HEK293 (cell line): ENCODE results near the gene ADPRHL1.

Experiments used
- BCL11B ChIP-seq: fragments of 450-650 bp; formaldehyde crosslinking; IDR thresholded peaks from 2 replicates; pipeline ENCODE4 v1.5.1; 2016; ENCODE audit warnings: low read depth, missing biosample characterization, missing genetic modification characterization
- CTCF ChIP-seq: fragments of 450-650 bp; formaldehyde crosslinking; IDR thresholded peaks from 2 replicates; pipeline ENCODE4 v1.5.1; 2016; ENCODE audit warnings: missing biosample characterization, missing genetic modification characterization
- GLI2 ChIP-seq: fragments of 450-650 bp; formaldehyde crosslinking; IDR thresholded peaks from 2 replicates; pipeline ENCODE4; 2017; ENCODE audit warnings: missing biosample characterization, missing genetic modification characterization, low read depth, borderline replicate concordance
- GLI4 ChIP-seq: fragments of 450-650 bp; formaldehyde crosslinking; IDR thresholded peaks from 2 replicates; pipeline ENCODE4 v1.5.1; 2016; ENCODE audit warnings: missing biosample characterization, missing genetic modification characterization
- KLF7 ChIP-seq: fragments of 450-650 bp; formaldehyde crosslinking; IDR thresholded peaks from 2 replicates; pipeline ENCODE4 v1.5.1; 2016; ENCODE audit warnings: missing biosample characterization, missing genetic modification characterization, borderline replicate concordance
- KLF9 ChIP-seq: fragments of 450-650 bp; formaldehyde crosslinking; IDR thresholded peaks from 2 replicates; pipeline ENCODE4 v1.5.1; 2016; ENCODE audit warnings: missing biosample characterization, missing genetic modification characterization, low read depth
- SP2 ChIP-seq: fragments of 450-650 bp; formaldehyde crosslinking; IDR thresholded peaks from 2 replicates; pipeline ENCODE4 v1.5.1; 2016; ENCODE audit warnings: missing biosample characterization, missing genetic modification characterization
- SP3 ChIP-seq: fragments of 450-650 bp; formaldehyde crosslinking; IDR thresholded peaks from 2 replicates; pipeline ENCODE4 v1.5.1; 2016; ENCODE audit warnings: missing biosample characterization, missing genetic modification characterization
- WT1 ChIP-seq: fragments of 450-650 bp; formaldehyde crosslinking; IDR thresholded peaks from 2 replicates; pipeline ENCODE4 v1.5.1; 2016; ENCODE audit warnings: missing biosample characterization, missing genetic modification characterization
- ZBTB6 ChIP-seq: fragments of 450-650 bp; formaldehyde crosslinking; IDR thresholded peaks from 2 replicates; pipeline ENCODE4 v1.5.1; 2017; ENCODE audit warnings: missing biosample characterization, missing genetic modification characterization
- ZBTB7A ChIP-seq: fragments of 450-650 bp; formaldehyde crosslinking; IDR thresholded peaks from 2 replicates; pipeline ENCODE4 v1.5.1; 2016; ENCODE audit warnings: low read depth, missing biosample characterization, missing genetic modification characterization
- ZNF121 ChIP-seq: fragments of 450-650 bp; formaldehyde crosslinking; IDR thresholded peaks from 2 replicates; pipeline ENCODE4 v1.5.1; 2016; ENCODE audit warnings: missing biosample characterization, missing genetic modification characterization
- ZNF146 ChIP-seq: fragments of 450-650 bp; formaldehyde crosslinking; IDR thresholded peaks from 2 replicates; pipeline ENCODE4 v1.5.1; 2016; ENCODE audit warnings: missing biosample characterization, missing genetic modification characterization
- ZNF148 ChIP-seq: fragments of 450-650 bp; formaldehyde crosslinking; IDR thresholded peaks from 2 replicates; pipeline ENCODE4 v1.5.0; 2017; ENCODE audit warnings: missing biosample characterization, missing genetic modification characterization, borderline replicate concordance
- ZNF16 ChIP-seq: fragments of 450-650 bp; formaldehyde crosslinking; IDR thresholded peaks from 2 replicates; pipeline ENCODE4 v1.5.1; 2016; ENCODE audit warnings: low read depth, missing biosample characterization, missing genetic modification characterization
- ZNF24 ChIP-seq: fragments of 450-650 bp; formaldehyde crosslinking; IDR thresholded peaks from 2 replicates; pipeline ENCODE4 v1.5.1; 2016; ENCODE audit warnings: missing biosample characterization, missing genetic modification characterization
- ZNF366 ChIP-seq: fragments of 450-650 bp; formaldehyde crosslinking; conservative IDR thresholded peaks from 2 replicates; pipeline ENCODE4 v1.5.1; 2016; ENCODE audit warnings: missing biosample characterization, missing genetic modification characterization
- ZNF488 ChIP-seq: fragments of 450-650 bp; formaldehyde crosslinking; IDR thresholded peaks from 2 replicates; pipeline ENCODE4 v1.5.1; 2016; ENCODE audit warnings: missing biosample characterization, missing genetic modification characterization
- ZNF529 ChIP-seq: fragments of 450-650 bp; formaldehyde crosslinking; IDR thresholded peaks from 2 replicates; pipeline ENCODE4 v1.5.1; 2017; ENCODE audit warnings: missing genetic modification characterization, missing biosample characterization; ENCODE audit not compliant: insufficient replicate concordance
- ZNF571 ChIP-seq: fragments of 450-650 bp; formaldehyde crosslinking; IDR thresholded peaks from 2 replicates; pipeline ENCODE4 v1.5.0; 2017; ENCODE audit warnings: missing biosample characterization, missing genetic modification characterization
- ZNF629 ChIP-seq: fragments of 450-650 bp; formaldehyde crosslinking; IDR thresholded peaks from 2 replicates; pipeline ENCODE4 v1.5.1; 2017; ENCODE audit warnings: missing biosample characterization, missing genetic modification characterization
- ZNF660 ChIP-seq: fragments of 450-650 bp; IDR thresholded peaks from 2 replicates; pipeline ENCODE4 v1.5.1; 2018; ENCODE audit warnings: missing biosample characterization, mild to moderate bottlenecking, missing genetic modification characterization
- ZNF707 ChIP-seq: fragments of 450-650 bp; formaldehyde crosslinking; IDR thresholded peaks from 2 replicates; pipeline ENCODE4 v1.5.1; 2016; ENCODE audit warnings: missing biosample characterization, missing genetic modification characterization
- ZNF747 ChIP-seq: fragments of 450-650 bp; formaldehyde crosslinking; IDR thresholded peaks from 2 replicates; pipeline ENCODE4 v1.5.1; 2016; ENCODE audit warnings: missing biosample characterization, missing genetic modification characterization
- ZSCAN30 ChIP-seq: fragments of 450-650 bp; IDR thresholded peaks from 2 replicates; pipeline ENCODE4 v1.5.1; 2018; ENCODE audit warnings: missing biosample characterization, mild to moderate bottlenecking, missing genetic modification characterization, moderate library complexity
- TF ChIP-seq, protein P1 (sequence below): fragments of 450-650 bp; formaldehyde crosslinking; IDR thresholded peaks from 2 replicates; pipeline ENCODE4 v1.5.1; 2016; ENCODE audit warnings: missing biosample characterization, missing genetic modification characterization
- TF ChIP-seq, protein P2 (sequence below): fragments of 450-650 bp; formaldehyde crosslinking; IDR thresholded peaks from 2 replicates; pipeline ENCODE4 v1.5.1; 2016; ENCODE audit warnings: missing biosample characterization, missing genetic modification characterization
- TF ChIP-seq, protein P3 (sequence below): fragments of 450-650 bp; formaldehyde crosslinking; IDR thresholded peaks from 2 replicates; pipeline ENCODE4 v1.5.1; 2016; ENCODE audit warnings: missing biosample characterization, missing genetic modification characterization

ADPRHL1 gene

DNA sequence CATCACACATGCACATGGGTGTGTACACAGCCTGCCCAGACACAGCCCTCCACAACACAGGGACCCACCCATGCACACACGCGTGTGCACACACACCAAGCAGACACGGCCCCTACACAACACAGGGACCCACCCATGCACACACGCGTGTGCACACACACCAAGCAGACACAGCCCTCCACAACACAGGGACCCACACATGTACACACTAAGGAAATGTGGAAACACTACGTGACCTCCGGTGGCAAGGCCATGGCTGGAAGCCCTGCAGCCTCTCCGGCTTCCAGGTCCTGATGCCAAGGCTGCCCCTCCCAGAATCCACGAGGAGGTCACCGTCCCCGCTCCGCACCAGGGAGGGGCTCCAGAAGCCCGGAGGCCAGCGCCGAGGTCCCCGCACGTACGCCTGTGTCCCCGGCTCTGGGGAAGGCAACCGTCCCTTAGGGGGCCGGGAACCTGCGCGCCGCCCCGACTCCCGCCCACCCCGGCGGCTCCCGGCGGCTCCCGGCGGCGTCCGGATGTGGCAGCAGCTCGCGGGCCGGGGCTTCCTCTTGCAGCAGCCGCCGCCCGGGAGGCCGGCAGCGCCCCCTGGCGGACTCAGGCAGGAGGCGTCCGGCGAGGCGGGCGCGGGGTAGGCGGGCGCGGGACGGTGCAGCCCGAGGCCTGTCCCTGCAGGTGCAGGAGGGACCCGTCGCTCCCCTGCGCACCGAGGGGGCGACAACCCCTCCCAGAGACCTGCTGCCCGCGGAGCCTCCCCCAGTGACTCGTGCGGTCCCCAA, 59.5 kb downstream of the ADPRHL1 start (continued):
- TF ChIP-seq ZBTB6 (tag by site-specific recombination) (no peak; the same call in 1 of the 2 replicates), ZNF707 (tag by site-specific recombination) (no peak), CTCF (tag by site-specific recombination) (no peak), ZNF571 (tag by site-specific recombination) (no peak), SP2 (peak; percentile 21), WT1 (tag by site-specific recombination) (no peak), KLF9 (tag by site-specific recombination) (0 out of 2 replicates have a peak, but pooled peaks have one; percentile 47), ZNF148 (tag by site-specific recombination) (no peak), KLF7 (no peak), ZNF146 (tag by site-specific recombination) (no peak), ZNF488 (tag by site-specific recombination) (no peak), ZNF16 (tag by site-specific recombination) (no peak), BCL11B (tag by site-specific recombination) (no peak), ZNF24 (tag by site-specific recombination) (no peak), ZNF121 (tag by site-specific recombination) (no peak), ZNF529 (no peak), ZBTB7A (tag by site-specific recombination) (no peak), ZNF366 (tag by site-specific recombination) (no peak), GLI4 (tag by site-specific recombination) (0 out of 2 replicates have a peak, but pooled peaks have one; percentile 37), ZSCAN30 (tag by site-specific recombination) (peak; percentile 85), GLI2 (tag by site-specific recombination) (no peak), SP3 (no peak), ZNF660 (tag by site-specific recombination) (peak; percentile 84), ZNF747 (tag by site-specific recombination) (no peak), ZNF629 (tag by site-specific recombination) (no peak)
- TF ChIP-seq, protein P1, sequence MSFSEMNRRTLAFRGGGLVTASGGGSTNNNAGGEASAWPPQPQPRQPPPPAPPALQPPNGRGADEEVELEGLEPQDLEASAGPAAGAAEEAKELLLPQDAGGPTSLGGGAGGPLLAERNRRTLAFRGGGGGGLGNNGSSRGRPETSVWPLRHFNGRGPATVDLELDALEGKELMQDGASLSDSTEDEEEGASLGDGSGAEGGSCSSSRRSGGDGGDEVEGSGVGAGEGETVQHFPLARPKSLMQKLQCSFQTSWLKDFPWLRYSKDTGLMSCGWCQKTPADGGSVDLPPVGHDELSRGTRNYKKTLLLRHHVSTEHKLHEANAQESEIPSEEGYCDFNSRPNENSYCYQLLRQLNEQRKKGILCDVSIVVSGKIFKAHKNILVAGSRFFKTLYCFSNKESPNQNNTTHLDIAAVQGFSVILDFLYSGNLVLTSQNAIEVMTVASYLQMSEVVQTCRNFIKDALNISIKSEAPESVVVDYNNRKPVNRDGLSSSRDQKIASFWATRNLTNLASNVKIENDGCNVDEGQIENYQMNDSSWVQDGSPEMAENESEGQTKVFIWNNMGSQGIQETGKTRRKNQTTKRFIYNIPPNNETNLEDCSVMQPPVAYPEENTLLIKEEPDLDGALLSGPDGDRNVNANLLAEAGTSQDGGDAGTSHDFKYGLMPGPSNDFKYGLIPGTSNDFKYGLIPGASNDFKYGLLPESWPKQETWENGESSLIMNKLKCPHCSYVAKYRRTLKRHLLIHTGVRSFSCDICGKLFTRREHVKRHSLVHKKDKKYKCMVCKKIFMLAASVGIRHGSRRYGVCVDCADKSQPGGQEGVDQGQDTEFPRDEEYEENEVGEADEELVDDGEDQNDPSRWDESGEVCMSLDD (tag by site-specific recombination): no peak
- TF ChIP-seq, protein P2, sequence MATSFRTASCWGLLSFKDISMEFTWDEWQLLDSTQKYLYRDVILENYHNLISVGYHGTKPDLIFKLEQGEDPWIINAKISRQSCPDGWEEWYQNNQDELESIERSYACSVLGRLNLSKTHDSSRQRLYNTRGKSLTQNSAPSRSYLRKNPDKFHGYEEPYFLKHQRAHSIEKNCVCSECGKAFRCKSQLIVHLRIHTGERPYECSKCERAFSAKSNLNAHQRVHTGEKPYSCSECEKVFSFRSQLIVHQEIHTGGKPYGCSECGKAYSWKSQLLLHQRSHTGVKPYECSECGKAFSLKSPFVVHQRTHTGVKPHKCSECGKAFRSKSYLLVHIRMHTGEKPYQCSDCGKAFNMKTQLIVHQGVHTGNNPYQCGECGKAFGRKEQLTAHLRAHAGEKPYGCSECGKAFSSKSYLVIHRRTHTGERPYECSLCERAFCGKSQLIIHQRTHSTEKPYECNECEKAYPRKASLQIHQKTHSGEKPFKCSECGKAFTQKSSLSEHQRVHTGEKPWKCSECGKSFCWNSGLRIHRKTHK: no peak
- TF ChIP-seq, protein P3, sequence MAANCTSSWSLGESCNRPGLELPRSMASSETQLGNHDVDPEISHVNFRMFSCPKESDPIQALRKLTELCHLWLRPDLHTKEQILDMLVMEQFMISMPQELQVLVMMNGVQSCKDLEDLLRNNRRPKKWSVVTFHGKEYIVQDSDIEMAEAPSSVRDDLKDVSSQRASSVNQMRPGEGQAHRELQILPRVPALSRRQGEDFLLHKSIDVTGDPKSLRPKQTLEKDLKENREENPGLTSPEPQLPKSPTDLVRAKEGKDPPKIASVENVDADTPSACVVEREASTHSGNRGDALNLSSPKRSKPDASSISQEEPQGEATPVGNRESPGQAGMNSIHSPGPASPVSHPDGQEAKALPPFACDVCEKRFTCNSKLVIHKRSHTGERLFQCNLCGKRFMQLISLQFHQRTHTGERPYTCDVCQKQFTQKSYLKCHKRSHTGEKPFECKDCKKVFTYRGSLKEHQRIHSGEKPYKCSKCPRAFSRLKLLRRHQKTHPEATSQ: 0 out of 2 replicates have a peak, but pooled peaks have one; percentile 44
